Left kidney (tissue), 2 donors: ENCODE data around the gene ACTG2. TPM values are rescaled to one million over a fixed set of nuclear protein-coding genes. Genes with fewer than 3 reads are reported as not detected.
"Not testable (repeated sequence)": the region's sequence is repeated elsewhere in the genome, so short reads cannot be mapped to it uniquely, and the experiment has no call there.

Source experiments
- DNase-seq: peaks from one replicate; pipeline ENCODE4 v3.0.0-alpha.2; 2013
- polyA plus RNA-seq: library from polyadenylated mRNA; unstranded; fragments of 120-200 nt; gene quantifications from one replicate; pipeline ENCODE4 v1.2.1, GENCODE V29; 2013; ENCODE audit not compliant: insufficient read length

The ACTG2 gene
- polyA plus RNA-seq, 1 donor = 0.40 TPM

- no peak for DNase-seq
Measured at GRCh38 chr2:73935641-73936040, 42.8 kb downstream of the ACTG2 start.

GRCh38 chr2:73937103-73937885, 44.5 kb downstream of the ACTG2 start:
- DNase-seq = no peak

- DNase-seq = no peak
Measured at GRCh38 chr2:73937899-73938298, 45.1 kb downstream of the ACTG2 start.

GRCh38 chr2:73938718-73939352, 46.0 kb downstream of the ACTG2 start:
- DNase-seq = no peak

GRCh38 chr2:73939419-73939818, 46.6 kb downstream of the ACTG2 start:
- no peak for DNase-seq

GRCh38 chr2:73940066-73940465, 47.3 kb downstream of the ACTG2 start:
- not testable (repeated sequence) for DNase-seq

- no peak for DNase-seq
Measured at GRCh38 chr2:73942664-73943063, 49.9 kb downstream of the ACTG2 start.

GRCh38 chr2:73944714-73945113, 51.9 kb downstream of the ACTG2 start:
- no peak for DNase-seq

GRCh38 chr2:73946215-73946614, 53.4 kb downstream of the ACTG2 start:
- no peak for DNase-seq

GRCh38 chr2:73946666-73947065, 53.9 kb downstream of the ACTG2 start:
- no peak for DNase-seq

- no peak for DNase-seq
Measured at GRCh38 chr2:73947412-73948018, 54.7 kb downstream of the ACTG2 start.

GRCh38 chr2:73949802-73950201, 57.0 kb downstream of the ACTG2 start:
- no peak for DNase-seq

GRCh38 chr2:73952499-73953446, 60.0 kb downstream of the ACTG2 start:
- DNase-seq = no peak

- no peak for DNase-seq
Measured at GRCh38 chr2:73956218-73956865, 63.5 kb downstream of the ACTG2 start.

- DNase-seq = no peak
Measured at GRCh38 chr2:73961274-73961673, 68.5 kb downstream of the ACTG2 start.

- DNase-seq = no peak
Measured at GRCh38 chr2:73961823-73962615, 69.2 kb downstream of the ACTG2 start.

GRCh38 chr2:73962798-73963197, 70.0 kb downstream of the ACTG2 start:
- DNase-seq = no peak

GRCh38 chr2:73963385-73964120, 70.7 kb downstream of the ACTG2 start:
- no peak for DNase-seq

- DNase-seq = no peak
Measured at GRCh38 chr2:73964223-73964622, 71.4 kb downstream of the ACTG2 start.

GRCh38 chr2:73965053-73965452, 72.2 kb downstream of the ACTG2 start:
- DNase-seq = no peak
